CD14-positive monocyte (primary cell): ENCODE measurements around the gene KYNU. TPM values are rescaled to one million over a fixed set of nuclear protein-coding genes. Genes with fewer than 3 reads are reported as not detected.

ENCODE experiments used
- DNase-seq, 3 donors: peaks; one replicate each; pipeline ENCODE4 v3.0.0-alpha.2; 2011 to 2022
- H2AFZ ChIP-seq: 2 replicates; pipeline ENCODE4 v1.6.0; 2012; ENCODE audit warnings: mild to moderate bottlenecking, low read depth, low read length, inconsistent platforms; ENCODE audit not compliant: insufficient read depth, poor library complexity, severe bottlenecking
- H3K27ac ChIP-seq, 2 donors: 1 replicate in 1 of 2; 2 replicates in 1 of 2; pipeline ENCODE4 v1.5.1; 2012 to 2013; ENCODE audit warnings: low read length in 2 of 2, control low read depth in 1 of 2, inconsistent platforms in 1 of 2, low read depth in 1 of 2, mild to moderate bottlenecking in 1 of 2
- H3K27me3 ChIP-seq, 2 donors: one replicate each; pipeline versions ENCODE4 v1.6.0 to v1.6.1; 2011 to 2013; ENCODE audit warnings: low read length in 2 of 2; ENCODE audit not compliant: control insufficient read depth in 2 of 2, insufficient read depth in 2 of 2
- H3K36me3 ChIP-seq, 2 donors: replicated peaks in 1 of 2; 1 replicate in 1 of 2; 2 replicates in 1 of 2; pipeline versions ENCODE4 v1.5.1 to v1.6.1; 2012 to 2013; ENCODE audit warnings: low read length in 2 of 2, control low read depth in 1 of 2, inconsistent platforms in 1 of 2, mild to moderate bottlenecking in 1 of 2; ENCODE audit not compliant: insufficient read depth in 2 of 2, control insufficient read depth in 1 of 2
- H3K4me1 ChIP-seq, 2 donors: 1 replicate in 1 of 2; 2 replicates in 1 of 2; pipeline versions ENCODE4 v1.5.1 to v1.6.1; 2012 to 2013; ENCODE audit warnings: low read length in 2 of 2, control low read depth in 1 of 2, inconsistent platforms in 1 of 2, mild to moderate bottlenecking in 1 of 2, moderate library complexity in 1 of 2; ENCODE audit not compliant: insufficient read depth in 2 of 2, control insufficient read depth in 1 of 2
- H3K4me2 ChIP-seq: replicated peaks from 2 replicates; pipeline ENCODE3; 2012; ENCODE audit warnings: low read length, moderate library complexity, mild to moderate bottlenecking; ENCODE audit not compliant: poor library complexity, severe bottlenecking; ENCODE audit errors: extremely low read depth
- H3K4me3 ChIP-seq, 3 experiments: fragments of 200-600 bp in 1 of 3; sonication (generic) in 1 of 3; replicated peaks in 1 of 3; 1 replicate in 2 of 3; 2 replicates in 1 of 3; pipeline ENCODE4 v1.5.1; 2011 to 2013; ENCODE audit warnings: low read length in 3 of 3, mild to moderate bottlenecking in 3 of 3, control low read depth in 2 of 3, low read depth in 2 of 3, inconsistent platforms in 1 of 3, moderate library complexity in 1 of 3
- H3K79me2 ChIP-seq: 2 replicates; pipeline ENCODE4 v1.6.0; 2012; ENCODE audit warnings: mild to moderate bottlenecking, control low read depth, inconsistent platforms, low read length, moderate library complexity; ENCODE audit not compliant: insufficient read depth
- H3K9ac ChIP-seq: 2 replicates; pipeline ENCODE4 v1.6.0; 2017; ENCODE audit warnings: low read length, mild to moderate bottlenecking; ENCODE audit not compliant: insufficient read depth, poor library complexity, severe bottlenecking
- H3K9me3 ChIP-seq, 2 donors: replicated peaks in 1 of 2; 1 replicate in 1 of 2; 2 replicates in 1 of 2; pipeline versions ENCODE4 v1.5.1 to v1.6.1; 2012 to 2013; ENCODE audit warnings: low read length in 2 of 2, control low read depth in 1 of 2; ENCODE audit not compliant: control insufficient read depth in 1 of 2, insufficient read depth in 1 of 2
- H4K20me1 ChIP-seq: 2 replicates; pipeline ENCODE4 v1.6.0; 2012; ENCODE audit warnings: mild to moderate bottlenecking, low read length, control low read depth, moderate library complexity; ENCODE audit not compliant: insufficient read depth
- H3K27ac Mint-ChIP-seq, 7 donors: one replicate each; pipeline ENCODE4 v1.8.0; 2020; ENCODE audit warnings: mild to moderate bottlenecking in 7 of 7, mixed read lengths in 7 of 7, moderate library complexity in 6 of 7, inconsistent platforms in 2 of 7
- H3K27me3 Mint-ChIP-seq, 3 donors: one replicate each; pipeline ENCODE4 v1.8.0; 2021 to 2022; ENCODE audit warnings: low read depth in 3 of 3, mild to moderate bottlenecking in 3 of 3, mixed read lengths in 3 of 3, moderate library complexity in 3 of 3, inconsistent platforms in 1 of 3
- H3K36me3 Mint-ChIP-seq, 2 donors: one replicate each; pipeline ENCODE4 v1.8.0; 2020; ENCODE audit warnings: mixed read lengths in 2 of 2, inconsistent platforms in 1 of 2, mild to moderate bottlenecking in 1 of 2
- H3K4me1 Mint-ChIP-seq: one replicate; pipeline ENCODE4 v1.8.0; 2020; ENCODE audit warnings: mild to moderate bottlenecking, mixed read lengths
- H3K4me3 Mint-ChIP-seq, 2 donors: one replicate each; pipeline ENCODE4 v1.8.0; 2020; ENCODE audit warnings: mild to moderate bottlenecking in 2 of 2, mixed read lengths in 2 of 2, moderate library complexity in 1 of 2
- H3K9me3 Mint-ChIP-seq, 7 donors: one replicate each; pipeline ENCODE4 v1.8.0; 2020 to 2022; ENCODE audit warnings: mixed read lengths in 7 of 7, mild to moderate bottlenecking in 6 of 7, moderate library complexity in 6 of 7, inconsistent platforms in 2 of 7
- WGBS: methylation state at CpG from one replicate; pipeline ENCODE4 v1.1.5; 2013; ENCODE audit warnings: missing lambda C conversion rate; ENCODE audit not compliant: insufficient coverage; 5-methylcytosine and 5-hydroxymethylcytosine counted together
- intact Hi-C, 2 donors: fragments of 100-400 bp; cut with micrococcal nuclease; formaldehyde crosslinking; loops; one replicate each; pipeline versions ENCODE4 v1.15.0 to v1.15.1; 2023
- polyA plus RNA-seq, 3 donors: library from polyadenylated mRNA; depleted of rRNA in 1 of 3; unstranded in 2 of 3; stranded (reverse) in 1 of 3; fragments of 300-500 nt in 2 of 3; fragments of >200 nt in 1 of 3; fragmentation: Illumina TruSeq in 2 of 3; gene quantifications; 1 replicate in 2 of 3; 2 replicates in 1 of 3; pipeline ENCODE4 v1.2.3, GENCODE V29; 2012 to 2021
- TF ChIP-seq, protein P1 (sequence below): fragments of 200-600 bp; IDR thresholded peaks from one replicate; pipeline ENCODE4 v1.8.0; 2022; ENCODE audit warnings: antibody characterized with exemption, mild to moderate bottlenecking

KYNU gene
- polyA plus RNA-seq, 3 donors, result 40.7 to 132 (median 131) TPM

DNA sequence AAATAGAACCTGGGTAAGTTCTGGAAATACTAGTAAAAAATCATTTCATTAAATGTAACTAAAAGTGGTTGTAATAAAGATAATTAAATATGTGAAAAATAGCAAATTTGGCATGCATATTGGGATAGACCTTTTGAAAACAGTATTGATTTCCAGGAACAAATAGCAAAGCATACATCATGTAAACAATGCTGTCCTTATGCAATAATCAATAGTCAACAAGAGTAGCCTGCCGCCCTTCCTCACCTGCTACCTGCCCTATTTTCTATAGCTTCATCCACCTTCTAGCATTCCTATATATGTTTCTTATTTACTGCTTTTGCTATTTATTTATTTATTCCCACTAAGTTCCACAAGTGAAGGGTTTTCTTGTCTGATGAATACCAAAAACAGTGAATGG is 35.1 kb upstream of the KYNU start:
- H3K36me3 Mint-ChIP-seq, result peaks cover 0 to 5% of the 10 kb centered on the region in 2 donors
- no peak overlapping the region for H3K27ac ChIP-seq
- no peaks in the 10 kb centered on the region for H3K27me3 ChIP-seq
- intact Hi-C loops, result no loop called here
- no peaks in the 10 kb centered on the region for H3K36me3 ChIP-seq
- TF ChIP-seq, protein P1, sequence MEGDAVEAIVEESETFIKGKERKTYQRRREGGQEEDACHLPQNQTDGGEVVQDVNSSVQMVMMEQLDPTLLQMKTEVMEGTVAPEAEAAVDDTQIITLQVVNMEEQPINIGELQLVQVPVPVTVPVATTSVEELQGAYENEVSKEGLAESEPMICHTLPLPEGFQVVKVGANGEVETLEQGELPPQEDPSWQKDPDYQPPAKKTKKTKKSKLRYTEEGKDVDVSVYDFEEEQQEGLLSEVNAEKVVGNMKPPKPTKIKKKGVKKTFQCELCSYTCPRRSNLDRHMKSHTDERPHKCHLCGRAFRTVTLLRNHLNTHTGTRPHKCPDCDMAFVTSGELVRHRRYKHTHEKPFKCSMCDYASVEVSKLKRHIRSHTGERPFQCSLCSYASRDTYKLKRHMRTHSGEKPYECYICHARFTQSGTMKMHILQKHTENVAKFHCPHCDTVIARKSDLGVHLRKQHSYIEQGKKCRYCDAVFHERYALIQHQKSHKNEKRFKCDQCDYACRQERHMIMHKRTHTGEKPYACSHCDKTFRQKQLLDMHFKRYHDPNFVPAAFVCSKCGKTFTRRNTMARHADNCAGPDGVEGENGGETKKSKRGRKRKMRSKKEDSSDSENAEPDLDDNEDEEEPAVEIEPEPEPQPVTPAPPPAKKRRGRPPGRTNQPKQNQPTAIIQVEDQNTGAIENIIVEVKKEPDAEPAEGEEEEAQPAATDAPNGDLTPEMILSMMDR, result no peak
- no peak overlapping the region for H2AFZ ChIP-seq
- no peak overlapping the region for H3K27ac Mint-ChIP-seq
- no peak for DNase-seq
- H3K9ac ChIP-seq, result no peak overlapping the region
- H3K4me1 ChIP-seq, result peaks cover 12 to 18% of the 10 kb centered on the region in 2 donors
- no peaks in the 10 kb centered on the region for H4K20me1 ChIP-seq
- no CpG with 5 or more reads among the region's 1 CpG for WGBS
- H3K27me3 Mint-ChIP-seq, result peaks cover 0 to 1% (median 1%) of the 10 kb centered on the region in 3 donors
- no peaks in the 10 kb centered on the region for H3K79me2 ChIP-seq
- H3K4me3 ChIP-seq, result no peak overlapping the region
- peaks cover 18% of the 10 kb centered on the region for H3K4me1 Mint-ChIP-seq
- H3K9me3 Mint-ChIP-seq, result no peaks in the 10 kb centered on the region
- no peak overlapping the region for H3K4me2 ChIP-seq
- H3K9me3 ChIP-seq, result no peaks in the 10 kb centered on the region
- H3K4me3 Mint-ChIP-seq, result no peak overlapping the region

DNA sequence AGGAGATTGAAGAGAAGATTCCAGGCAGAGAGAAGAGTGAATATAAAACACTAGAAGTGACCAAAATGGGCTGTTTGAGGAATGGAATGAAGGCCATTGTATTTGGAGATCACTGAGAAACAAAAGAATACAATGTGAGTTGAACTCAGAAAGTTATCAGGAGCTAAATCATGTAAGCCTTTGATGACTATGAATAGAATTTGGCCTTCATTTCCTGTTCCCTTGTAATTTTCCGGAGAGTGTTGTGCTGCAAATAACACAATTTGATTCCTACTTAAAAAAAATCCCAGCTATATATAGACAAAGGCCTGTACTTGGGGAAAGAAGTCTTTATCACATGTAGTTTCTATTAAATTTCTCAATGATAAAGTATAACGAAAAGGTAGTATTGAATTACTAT is 33.7 kb upstream of the KYNU start:
- Histone ChIP-seq H3K4me2 (no peak overlapping the region), H3K9me3 (no peaks in the 10 kb centered on the region), H4K20me1 (no peaks in the 10 kb centered on the region), H3K79me2 (no peaks in the 10 kb centered on the region), H3K36me3 (no peaks in the 10 kb centered on the region), H3K9ac (no peak overlapping the region), H3K4me1 (peaks cover 12 to 18% of the 10 kb centered on the region in 2 donors), H2AFZ (no peak overlapping the region), H3K4me3 (no peak overlapping the region), H3K27ac (no peak overlapping the region), H3K27me3 (no peaks in the 10 kb centered on the region)
- H3K9me3 Mint-ChIP-seq, result no peaks in the 10 kb centered on the region
- peaks cover 0 to 5% of the 10 kb centered on the region in 2 donors for H3K36me3 Mint-ChIP-seq
- peaks cover 18% of the 10 kb centered on the region for H3K4me1 Mint-ChIP-seq
- H3K4me3 Mint-ChIP-seq, result no peak overlapping the region
- no peak overlapping the region for H3K27ac Mint-ChIP-seq
- intact Hi-C loops, result no loop called here
- peaks cover 0 to 1% (median 1%) of the 10 kb centered on the region in 3 donors for H3K27me3 Mint-ChIP-seq
- no CpG with 5 or more reads among the region's 2 CpGs for WGBS
- DNase-seq, result no peak
- TF ChIP-seq, protein P1, result no peak
